ENCODE measurements around the gene RFX6.
A peak's percentile ranks its signal among the peaks of the same experiment; 100 is the strongest.

Gene RFX6

DNA sequence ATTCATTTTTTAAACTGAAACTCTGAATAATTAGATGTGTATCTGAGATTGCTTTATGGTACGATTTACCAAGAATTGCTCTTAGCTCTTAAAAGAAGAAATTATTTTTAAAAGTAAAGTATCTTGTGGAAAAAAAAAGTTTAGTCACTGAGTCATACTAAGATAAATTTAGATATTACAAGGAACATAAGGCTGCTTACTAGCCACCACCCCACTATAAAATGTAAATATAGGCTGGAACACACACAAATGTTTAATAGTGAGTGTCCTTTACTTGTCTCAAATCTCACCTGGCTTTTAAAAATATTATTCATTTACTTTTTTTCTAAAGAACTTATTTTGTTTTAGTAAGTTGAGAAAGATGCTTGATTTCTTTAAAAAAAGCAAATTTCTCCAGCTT, 17.6 kb downstream of the RFX6 start:
- no peak for DNase-seq

DNA sequence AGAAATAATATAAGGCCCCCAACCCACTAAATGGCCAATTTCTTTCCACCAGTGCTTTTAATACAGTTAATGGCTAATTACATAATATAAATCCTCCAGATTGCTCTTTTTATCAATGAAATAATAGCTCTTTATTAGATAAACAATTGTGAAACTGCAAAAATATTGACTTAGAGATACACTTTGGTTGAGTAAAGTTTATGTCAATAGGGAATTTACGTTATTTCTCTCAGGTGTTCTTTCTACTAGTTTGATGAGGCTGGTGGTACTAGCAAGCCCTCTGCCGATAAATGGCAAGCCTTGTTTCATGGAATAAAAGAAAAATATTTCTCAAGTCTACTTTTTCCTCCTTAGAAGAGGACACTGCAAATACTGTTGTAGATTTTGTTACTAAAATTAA, 18.9 kb downstream of the RFX6 start:
- DNase-seq, result no peak

DNA sequence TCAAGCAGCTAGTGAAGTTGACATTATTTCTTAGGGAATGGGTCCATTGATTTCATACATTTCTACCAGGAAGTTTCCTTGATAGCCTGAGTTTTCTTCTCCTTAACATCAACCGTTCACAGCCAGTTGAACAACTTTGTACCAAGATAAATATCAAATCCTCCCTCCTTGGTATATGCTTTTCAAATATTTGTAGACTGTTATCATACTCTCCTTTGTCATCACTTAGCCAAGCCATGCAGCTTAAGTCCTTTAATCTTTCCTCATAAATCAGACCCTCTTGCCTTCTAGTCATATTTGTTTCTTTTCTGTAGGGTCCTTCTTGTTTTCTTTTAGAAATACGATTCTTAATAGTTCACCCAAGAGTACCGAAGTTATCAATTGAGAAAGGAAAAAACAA, 25.6 kb downstream of the RFX6 start:
- no peak for DNase-seq

DNA sequence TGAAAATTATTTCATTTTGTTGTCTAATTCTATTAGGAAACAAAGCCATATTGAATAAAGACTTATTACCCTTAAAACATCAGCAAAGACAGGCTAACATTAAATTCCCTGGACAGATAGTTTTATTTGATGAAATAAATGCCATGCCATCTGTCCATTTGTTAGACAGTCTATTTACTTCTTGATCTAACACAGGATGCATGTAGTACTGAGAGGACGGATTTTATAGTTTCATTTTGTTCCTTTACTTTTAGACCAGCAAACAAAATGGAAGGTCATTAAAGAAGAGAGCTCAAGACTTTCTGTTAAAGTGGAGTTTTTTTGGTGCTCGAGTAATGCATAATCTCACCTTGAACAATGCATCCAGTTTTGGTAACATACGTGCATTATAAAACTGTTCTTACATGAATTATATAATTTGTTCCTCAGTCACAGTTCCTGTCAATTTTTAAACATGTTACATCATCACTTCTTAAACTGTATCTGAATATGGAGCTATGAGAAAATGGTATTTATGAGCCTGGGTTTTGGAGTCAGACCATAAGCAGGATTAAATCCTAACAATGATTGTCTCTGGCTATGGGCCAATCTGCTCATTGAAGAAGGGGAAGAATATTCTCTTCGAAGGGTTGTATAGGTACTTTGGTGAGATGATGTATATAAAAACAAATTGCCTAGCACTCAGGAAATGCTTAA, 46.0 kb downstream of the RFX6 start:
- DNase-seq, result no peak

DNA sequence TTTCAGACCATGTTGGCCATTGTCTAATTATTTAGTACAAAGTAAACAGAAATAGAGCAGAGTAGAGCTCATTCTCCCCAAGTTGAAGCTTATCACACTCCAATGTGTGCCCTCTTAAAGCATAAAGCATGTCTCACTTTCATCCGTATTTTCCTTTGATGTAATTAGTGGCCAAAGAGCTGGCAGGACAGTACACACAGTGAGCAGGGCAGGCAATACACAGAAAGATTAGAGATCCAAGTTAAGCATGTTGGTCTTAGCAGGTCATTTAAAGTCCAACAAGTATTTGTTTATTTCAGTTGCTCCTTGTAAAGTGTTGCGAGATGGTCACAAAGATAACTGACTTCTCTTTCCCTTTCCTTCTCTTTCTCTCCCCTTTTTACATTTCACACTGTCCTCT, 47.2 kb downstream of the RFX6 start:
- no peak for DNase-seq

DNA sequence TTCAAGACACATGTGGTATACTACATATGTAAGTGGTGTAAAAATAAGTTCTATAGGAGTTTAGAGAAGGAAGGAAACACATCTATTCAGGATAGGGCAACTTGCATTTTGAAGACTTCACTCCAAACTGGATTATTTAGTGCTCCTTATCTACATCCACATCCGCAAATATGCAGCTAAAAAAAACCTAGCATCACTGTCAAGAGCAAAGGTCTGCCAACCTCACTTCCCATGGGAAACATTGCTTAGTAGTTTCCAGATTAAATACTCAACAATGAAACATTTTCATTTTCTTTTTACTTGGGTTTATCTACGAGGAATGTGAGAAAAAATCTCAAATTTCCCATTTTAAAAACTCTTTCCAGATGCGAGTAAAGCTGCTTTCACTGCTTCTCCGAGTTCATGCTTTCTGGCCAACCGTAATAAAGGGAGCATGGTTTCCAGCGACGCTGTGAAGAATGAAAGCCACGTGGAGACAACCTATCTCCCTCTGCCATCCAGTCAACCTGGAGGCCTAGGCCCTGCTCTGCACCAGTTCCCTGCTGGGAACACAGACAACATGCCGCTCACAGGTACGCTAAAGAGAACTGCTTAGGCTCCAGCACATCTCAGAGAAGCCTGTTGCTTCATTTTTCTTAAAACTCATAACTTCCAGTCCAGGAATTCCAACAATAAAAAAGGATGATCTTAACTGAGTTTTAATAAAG, 48.2 kb downstream of the RFX6 start:
- no peak for DNase-seq

- no peak for DNase-seq
Measured at GRCh38 chr6:116928677-116929076, 51.6 kb downstream of the RFX6 start.

DNA sequence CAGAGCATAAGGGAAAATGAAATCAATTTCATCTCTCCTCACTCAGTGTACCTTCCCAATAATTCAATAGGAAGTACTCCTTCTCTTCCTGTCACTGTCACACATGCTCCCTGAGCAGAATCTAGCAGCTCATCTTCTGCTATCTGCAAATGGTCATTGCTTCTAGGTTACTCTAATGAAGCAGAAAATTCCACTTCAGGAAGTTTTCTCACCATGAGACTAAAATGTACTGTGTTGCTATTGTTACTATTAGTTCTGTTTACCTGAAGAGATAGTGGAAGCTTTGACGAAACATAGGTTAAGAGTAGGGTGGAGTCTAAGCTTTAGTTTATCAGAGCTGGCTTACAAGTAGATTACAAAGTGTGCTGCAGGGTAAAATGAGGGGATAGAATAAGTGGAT, 52.8 kb downstream of the RFX6 start:
- no peak for DNase-seq

DNA sequence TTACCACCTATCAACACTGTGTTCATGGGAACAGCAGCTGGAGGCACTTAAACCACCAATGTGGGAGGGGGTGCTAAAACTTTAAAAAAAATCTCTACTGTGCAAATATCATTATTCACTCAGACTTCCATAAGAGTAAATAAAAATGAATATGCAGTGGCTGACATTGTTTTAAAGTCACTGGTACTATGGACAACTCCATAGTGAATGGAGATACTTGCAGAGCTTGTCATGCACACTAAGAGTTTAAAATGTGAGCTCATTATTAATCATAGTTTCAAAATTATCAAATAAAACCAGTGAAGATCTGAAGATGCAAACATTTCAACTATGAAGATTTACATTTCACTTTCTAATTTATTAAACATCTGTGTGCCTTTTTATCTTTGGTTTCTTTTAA, 54.4 kb downstream of the RFX6 start:
- DNase-seq, result no peak

GRCh38 chr6:116932496-116932895, 55.5 kb downstream of the RFX6 start:
- no peak for DNase-seq

GRCh38 chr6:116933485-116933884, 56.4 kb downstream of the RFX6 start:
- DNase-seq, result no peak

DNA sequence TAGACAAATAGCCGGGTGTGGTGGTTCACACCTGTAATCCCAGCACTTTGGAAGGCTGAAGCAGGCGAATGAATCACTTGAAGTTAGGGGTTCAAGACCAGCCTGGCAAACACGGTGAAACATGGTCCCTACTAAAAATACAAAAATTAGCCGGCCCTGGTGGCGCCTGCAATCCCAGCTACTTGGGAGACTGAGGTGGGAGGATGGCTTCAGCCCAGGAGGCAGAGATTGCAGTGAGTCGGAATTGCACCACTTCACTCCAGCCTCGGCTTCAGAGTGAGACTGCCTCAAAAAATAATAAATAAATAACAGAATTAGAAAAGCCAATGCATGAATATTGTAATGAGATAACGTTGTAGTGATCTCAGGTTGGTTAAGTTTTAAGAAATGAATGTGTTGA, 61.3 kb downstream of the RFX6 start:
- no peak for DNase-seq

GRCh38 chr6:116941727-116942126, 64.7 kb downstream of the RFX6 start:
- no peak for DNase-seq

GRCh38 chr6:116945809-116946208, 68.8 kb downstream of the RFX6 start:
- no peak for DNase-seq

- DNase-seq, result no peak
Measured at GRCh38 chr6:116948533-116949304, 71.7 kb downstream of the RFX6 start.

DNA sequence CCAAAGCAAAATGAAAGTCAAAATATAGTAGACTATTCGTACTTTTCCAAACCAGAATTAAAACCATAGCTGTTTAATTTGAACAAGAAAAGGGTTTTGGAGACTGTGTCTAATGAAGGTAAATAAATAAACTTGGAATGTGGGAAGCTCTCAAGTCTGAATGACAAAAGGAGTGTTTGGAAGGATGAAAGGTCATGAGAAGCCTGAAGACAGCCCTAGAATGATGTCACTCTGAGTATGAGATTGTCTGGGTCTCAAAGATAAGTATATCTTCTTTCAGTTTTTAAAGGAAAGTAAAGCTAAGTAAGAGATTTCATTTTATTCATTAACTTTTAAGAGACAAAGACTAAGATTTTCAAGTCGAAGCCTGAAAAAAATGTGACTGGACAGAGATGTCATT, 72.9 kb downstream of the RFX6 start:
- no peak for DNase-seq

DNA sequence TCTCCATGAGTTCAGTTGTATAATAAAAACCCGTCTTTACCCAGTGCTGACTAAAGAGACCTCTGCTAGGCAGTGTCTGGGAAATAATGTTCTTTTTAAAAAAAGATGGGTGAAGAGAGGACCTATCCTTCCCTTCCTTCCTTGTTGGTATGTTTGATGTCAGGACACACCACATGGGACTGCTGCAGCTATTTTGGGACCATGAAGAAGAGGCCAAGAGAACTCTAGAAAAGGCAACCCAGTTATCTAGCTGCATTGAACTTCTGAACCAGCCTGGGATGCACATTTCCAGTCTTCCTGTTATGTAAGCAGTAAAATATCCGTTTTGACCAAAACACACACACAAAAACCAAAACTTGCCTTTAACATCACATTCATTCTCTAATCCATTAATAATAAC, 77.3 kb downstream of the RFX6 start:
- DNase-seq, result no peak

DNA sequence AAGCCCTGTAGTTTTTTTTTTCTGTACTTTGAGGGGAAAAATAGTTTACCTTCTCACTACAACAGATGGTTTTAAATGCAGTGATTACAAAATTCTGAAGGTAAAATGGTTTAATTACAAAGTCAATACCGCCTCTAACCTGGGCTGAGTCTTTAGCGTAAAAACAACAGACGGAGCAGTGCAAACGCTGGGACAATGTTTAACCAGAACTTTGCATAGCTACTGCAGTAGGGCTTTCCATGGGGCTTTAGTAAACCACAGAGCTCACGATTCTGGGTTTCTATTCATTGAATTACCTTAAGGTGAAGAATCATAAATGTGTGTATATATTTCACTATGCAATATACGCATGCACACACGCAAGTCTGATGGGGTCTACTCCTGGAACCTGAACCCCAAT, 77.9 kb downstream of the RFX6 start:
- no peak for DNase-seq

GRCh38 chr6:116955773-116956172, 78.7 kb downstream of the RFX6 start:
- DNase-seq, result no peak

DNA sequence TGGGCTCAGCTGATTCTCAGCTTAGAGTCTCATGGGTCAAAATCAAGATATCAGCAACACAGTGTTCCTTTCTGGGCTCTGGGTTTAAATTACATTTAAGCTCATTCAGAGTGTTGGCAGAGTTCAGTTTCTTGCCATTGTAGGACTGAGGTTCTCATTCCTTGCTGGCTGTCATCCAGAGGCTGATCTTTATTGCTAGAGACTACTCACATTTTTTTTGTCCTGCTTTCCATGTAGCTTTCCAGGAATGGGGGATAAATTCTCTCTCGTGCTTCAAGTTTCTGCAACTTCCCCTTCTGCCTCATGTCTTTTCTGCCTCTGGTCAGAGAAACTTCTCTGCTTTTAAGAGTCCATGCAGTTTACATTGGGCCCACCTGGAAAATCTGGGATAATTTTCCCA, 86.9 kb downstream of the RFX6 start:
- no peak for DNase-seq

DNA sequence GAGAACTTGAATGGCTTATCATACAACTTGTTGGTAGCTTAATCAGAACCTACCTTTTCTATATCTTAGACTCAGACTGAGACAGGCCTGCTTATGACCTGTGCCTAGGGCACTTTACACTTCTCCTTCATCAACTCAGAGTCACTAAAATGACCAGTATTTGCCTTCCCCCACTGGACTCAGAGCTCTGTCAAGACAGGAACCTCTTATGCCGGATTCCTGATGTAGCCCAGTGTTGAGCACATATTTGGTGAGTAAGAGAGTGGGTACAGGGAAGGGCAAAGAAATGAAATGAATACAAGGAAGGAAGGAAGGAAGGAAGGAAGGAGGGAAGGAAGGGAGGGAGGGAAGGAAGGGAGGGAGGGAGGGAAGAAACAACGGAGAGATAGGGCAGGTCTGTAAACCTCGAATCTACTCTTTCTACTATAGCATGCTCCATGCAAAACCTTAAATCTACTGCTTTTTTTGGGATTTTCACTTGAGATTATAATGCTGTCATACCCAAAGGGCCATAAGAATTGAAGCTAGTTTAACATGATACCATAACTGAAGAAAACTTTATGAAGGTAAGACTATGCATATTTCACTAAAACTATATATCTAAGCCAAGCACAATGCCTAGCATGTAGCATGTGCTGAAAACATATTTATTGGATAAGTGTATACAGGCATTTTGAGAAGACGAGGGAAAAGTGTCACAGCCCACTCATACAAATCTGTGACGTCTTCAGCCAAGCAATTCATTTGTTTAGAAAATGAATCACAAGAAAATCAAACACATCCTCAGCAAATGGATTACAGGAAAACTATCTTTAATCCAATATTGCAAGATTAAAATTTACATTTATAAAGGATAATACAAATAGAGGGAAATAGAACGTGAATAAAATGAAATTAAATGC, 89.9 kb downstream of the RFX6 start:
- DNase-seq, result no peak

GRCh38 chr6:116969211-116969863, 92.3 kb downstream of the RFX6 start:
- peak in 1 of 2 donors; percentile 10 for DNase-seq

Data from CD4-positive, alpha-beta T cell treated with Interleukin-4 for 1 hour (primary cell).